Measurements from ENCODE around the gene UNC5CL. TPM values are rescaled to one million over a fixed set of nuclear protein-coding genes. Genes with fewer than 3 reads are reported as not detected.

UNC5CL gene
- total RNA-seq, 1 experiment from 2014 or later: 2.2 TPM

GRCh38 chr6:41079080-41079479 is 40.1 kb upstream of the UNC5CL start:
- H3K27ac ChIP-seq (ENCODE audit: low read depth, low read length): no peak overlapping the region
- H3K27me3 ChIP-seq (ENCODE audit: insufficient read depth, low read length): no peaks in the 10 kb centered on the region
- H3K36me3 ChIP-seq (ENCODE audit: control insufficient read depth in 1 of 2, insufficient read depth in 2 of 2, low read length in 2 of 2): peaks cover 20 to 26% of the 10 kb centered on the region in 2 experiments
- H3K4me3 ChIP-seq (replicated peaks in 1 of 2; ENCODE audit: low read depth in 1 of 2, low read length in 2 of 2): no peak overlapping the region
- peaks cover 7 to 8% of the 10 kb centered on the region in 2 experiments; a peak in 3 of 4 replicates for H3K4me1 ChIP-seq (ENCODE audit: control insufficient read depth in 1 of 2, insufficient read depth in 2 of 2, low read length in 2 of 2)
- ChIA-PET RAD21 (ENCODE audit: low non-redundant PET in 1 of 2, low total read pairs in 2 of 2, uncharacterized antibody in 2 of 2, unreplicated experiment in 2 of 2) (no interaction called here), CTCF (no interaction called here), POLR2A (no interaction called here)
- no TSS peak for BruUV-seq (replicated peaks)
- H4K20me1 ChIP-seq (ENCODE audit: insufficient read depth): no peaks in the 10 kb centered on the region
- TF ChIP-seq JUND (IDR thresholded peaks at IDR 0.05) (no peak), SRF (IDR thresholded peaks at IDR 0.05; ENCODE audit: low read depth) (no peak), POLR2AphosphoS5 (IDR thresholded peaks at IDR 0.05; ENCODE audit: low read depth, low read length) (no peak), POLR2A (IDR thresholded peaks at IDR 0.05; ENCODE audit: borderline replicate concordance, extremely low read depth, insufficient read depth, insufficient read length) (no peak), ZFX (IDR thresholded peaks at IDR 0.05) (no peak), FOSL1 (IDR thresholded peaks at IDR 0.05; ENCODE audit: low read depth) (no peak), EZH2 (IDR thresholded peaks at IDR 0.05) (no peak), TCF7L2 (IDR thresholded peaks at IDR 0.05; ENCODE audit: borderline replicate concordance, extremely low read depth, insufficient read depth, insufficient read length) (no peak), ELF1 (IDR thresholded peaks at IDR 0.05; ENCODE audit: borderline replicate concordance, low read depth) (no peak), EZH2phosphoT487 (IDR thresholded peaks at IDR 0.05; ENCODE audit: borderline replicate concordance) (no peak), ZNF274 (IDR thresholded peaks at IDR 0.05; ENCODE audit: low read depth, low read length) (no peak), REST (IDR thresholded peaks at IDR 0.05; ENCODE audit: low read depth) (no peak), CBX3 (IDR thresholded peaks at IDR 0.05; ENCODE audit: low read depth) (no peak), RAD21 (IDR thresholded peaks at IDR 0.05; ENCODE audit: low read depth) (no peak), EGR1 (IDR thresholded peaks at IDR 0.05; ENCODE audit: low read depth) (no peak), MAX (IDR thresholded peaks at IDR 0.05) (no peak), CTCF (IDR thresholded peaks at IDR 0.05 in 2 of 3, conservative IDR thresholded peaks at IDR 0.05 in 1 of 3; ENCODE audit: borderline replicate concordance in 1 of 3, insufficient read depth in 1 of 3, low read depth in 2 of 3, low read length in 2 of 3) (no peak), ZBTB33 (IDR thresholded peaks at IDR 0.05; ENCODE audit: extremely low read depth, insufficient replicate concordance, low read length) (no peak), CEBPB (IDR thresholded peaks at IDR 0.05; ENCODE audit: low read depth) (no peak)
- H3K9ac ChIP-seq (ENCODE audit: low read length): no peak overlapping the region
- DNase-seq (ENCODE audit: low read depth, low spot score): no peak
- H3K9me3 ChIP-seq (ENCODE audit: control insufficient read depth in 1 of 2, insufficient read depth in 1 of 2, low read depth in 1 of 2, low read length in 2 of 2): no peaks in the 10 kb centered on the region
- no peak for ATAC-seq
- H2AFZ ChIP-seq (ENCODE audit: low read depth, low read length, poor library complexity, severe bottlenecking): no peak overlapping the region
- H3K4me2 ChIP-seq (ENCODE audit: low read length): no peak overlapping the region
- no peaks in the 10 kb centered on the region for H3K9me2 ChIP-seq (ENCODE audit: insufficient read depth)
- H3K79me2 ChIP-seq (ENCODE audit: insufficient read depth, low read length): peaks cover 88% of the 10 kb centered on the region
- intact Hi-C loops (cut with micrococcal nuclease): no loop called here
